NOMO-1 treated with DMSO at 0.1 percent for 48 hours (cell line): ENCODE data around the gene RGS6.
"Not testable (repeated sequence)": the region's sequence is repeated elsewhere in the genome, so short reads cannot be mapped to it uniquely, and the experiment has no call there.

Source experiments
- DNase-seq: peaks from one replicate; lab custom pipeline; 2025; ENCODE audit not compliant: unreplicated experiment; lab: John Stamatoyannopoulos, UW

RGS6 gene

GRCh38 chr14:72448212-72448611 lies 516.0 kb downstream of the RGS6 start:
- DNase-seq = no peak

DNA sequence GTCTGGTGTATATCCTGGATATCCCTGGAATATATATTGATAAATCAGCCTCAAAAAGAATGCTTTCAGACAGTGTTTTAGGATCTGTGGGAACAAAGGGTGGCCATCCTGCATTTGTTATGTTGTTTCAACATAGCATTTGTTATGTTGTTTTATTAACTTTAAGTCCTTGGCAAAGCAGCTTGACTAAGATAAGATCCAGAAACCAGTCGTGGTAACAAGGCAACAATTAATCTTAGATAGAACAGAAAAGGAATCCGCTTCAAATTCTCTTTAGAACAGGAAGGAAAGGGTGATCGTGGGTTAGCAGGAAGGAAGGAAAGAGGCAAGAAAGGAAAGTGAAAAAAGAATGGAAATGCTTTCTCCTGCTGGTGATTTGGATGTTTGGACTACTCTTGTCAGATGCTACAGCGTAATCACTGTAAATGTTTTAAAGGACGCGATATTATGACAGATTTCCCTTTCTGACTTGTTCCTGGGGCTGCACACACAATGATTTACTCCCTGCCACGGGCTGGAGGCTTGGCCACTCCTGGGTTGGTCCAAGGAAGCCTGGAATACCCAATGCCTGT lies 518.3 kb downstream of the RGS6 start:
- no peak for DNase-seq

- DNase-seq = peak; percentile 42
Measured at GRCh38 chr14:72451054-72451972, 519.1 kb downstream of the RGS6 start.

- DNase-seq = no peak
Measured at GRCh38 chr14:72452774-72453173, 520.5 kb downstream of the RGS6 start.

- no peak for DNase-seq
Measured at GRCh38 chr14:72454388-72455160, 522.3 kb downstream of the RGS6 start.

DNA sequence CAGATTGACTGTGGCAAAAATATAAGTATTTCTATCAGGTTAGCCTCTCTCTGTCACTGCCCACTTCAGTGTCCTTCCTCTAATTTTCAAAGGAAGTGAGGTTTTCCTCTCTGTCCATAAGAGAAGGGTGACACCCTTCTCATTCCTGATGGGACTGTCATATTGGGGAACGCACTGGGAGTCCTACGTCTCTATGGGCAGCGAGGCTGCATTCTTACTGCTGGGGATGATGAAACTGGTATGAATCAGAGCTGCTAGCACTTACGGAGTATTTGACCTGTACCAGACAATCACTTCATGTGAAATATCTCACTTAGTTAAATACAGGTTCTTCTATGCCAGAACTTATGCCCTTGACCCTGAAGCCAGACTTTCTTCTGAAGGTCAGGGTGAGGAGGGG lies 525.4 kb downstream of the RGS6 start:
- no peak for DNase-seq

DNA sequence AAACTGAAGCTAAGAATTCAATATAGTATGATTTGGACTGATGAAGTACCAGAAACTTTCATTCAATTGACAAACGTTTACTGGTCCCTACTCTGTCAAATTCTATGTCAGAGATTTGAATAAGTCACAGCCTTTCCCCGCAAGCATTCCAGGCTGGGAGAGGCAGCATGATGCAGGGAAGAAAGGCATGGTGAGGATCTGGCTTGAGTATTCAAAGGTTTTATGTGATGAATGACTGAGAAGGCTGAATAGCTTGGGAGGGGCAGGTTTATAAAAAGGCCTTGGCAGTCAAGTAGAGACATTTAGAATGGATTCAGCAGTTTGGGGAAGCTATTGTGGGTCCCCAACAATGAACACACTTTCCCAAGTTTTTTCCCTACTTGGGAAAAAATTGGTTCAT lies 529.8 kb downstream of the RGS6 start:
- DNase-seq = no peak

DNA sequence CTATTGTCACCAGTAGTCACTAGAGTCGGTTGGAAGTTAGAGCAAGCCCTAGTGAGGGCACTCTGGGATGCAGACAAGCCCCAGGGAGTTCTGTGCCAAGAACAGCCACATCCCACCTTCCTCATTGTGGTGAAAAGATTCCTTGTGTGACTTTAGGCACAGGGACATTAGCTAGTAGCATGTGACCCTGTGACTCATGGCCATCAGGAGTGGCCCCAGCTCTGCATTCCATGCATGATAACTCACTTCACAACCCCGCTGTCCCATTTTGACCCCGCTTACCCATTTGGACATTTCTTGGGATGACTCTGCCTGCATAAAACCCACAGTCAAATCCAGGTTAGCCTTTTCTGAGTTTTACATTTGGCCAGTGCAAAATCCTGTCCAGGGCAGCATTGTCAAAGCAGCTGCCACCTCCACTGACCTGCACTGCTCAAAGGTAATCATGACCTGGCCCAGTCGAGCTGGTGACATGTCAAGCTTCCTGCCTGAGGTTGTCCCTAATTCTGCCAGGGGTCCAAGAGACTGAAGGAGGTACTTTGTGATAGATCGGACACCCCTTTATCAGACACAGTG lies 531.1 kb downstream of the RGS6 start:
- DNase-seq = no peak

GRCh38 chr14:72464226-72464625 lies 532.0 kb downstream of the RGS6 start:
- DNase-seq = no peak

GRCh38 chr14:72466325-72466724 lies 534.1 kb downstream of the RGS6 start:
- DNase-seq = no peak

DNA sequence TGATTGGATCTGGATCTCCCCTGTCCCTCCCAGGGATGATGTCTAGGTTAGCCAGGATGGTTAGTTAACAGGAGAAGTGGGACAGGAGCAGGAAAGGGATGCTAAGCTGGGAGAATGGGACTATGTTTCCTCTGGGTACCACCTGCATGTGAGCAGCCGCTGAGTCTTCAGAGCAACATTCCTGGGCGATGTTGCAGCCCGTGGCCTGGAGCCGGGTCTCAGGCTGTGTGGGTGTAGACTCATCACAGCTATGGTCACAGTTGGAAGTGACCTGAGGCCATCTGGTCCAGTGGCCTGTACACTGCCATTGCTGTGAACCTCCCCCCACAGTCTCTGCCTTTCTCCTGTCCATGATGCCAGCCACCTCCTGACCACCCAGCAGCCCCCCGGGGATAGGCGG lies 539.1 kb downstream of the RGS6 start:
- DNase-seq = no peak

DNA sequence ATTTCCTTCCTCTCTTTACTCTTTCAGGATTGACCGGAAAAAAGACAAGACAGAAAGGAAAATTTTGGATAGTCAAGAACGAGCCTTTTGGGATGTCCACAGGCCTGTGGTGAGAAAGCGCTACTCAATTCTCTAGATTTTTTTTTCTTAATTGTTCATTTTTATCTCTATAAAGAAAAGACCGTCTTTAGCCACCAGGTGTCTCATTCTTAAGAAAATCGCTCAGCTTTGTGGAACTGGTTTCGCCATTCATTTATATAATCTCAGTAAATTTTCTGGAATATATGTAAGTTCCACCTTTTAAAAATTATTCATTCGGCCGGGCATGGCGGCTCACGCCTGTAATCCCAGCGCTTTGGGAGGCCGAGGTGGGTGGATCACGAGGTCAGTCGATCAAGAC lies 540.6 kb downstream of the RGS6 start:
- no peak for DNase-seq

GRCh38 chr14:72476657-72477499 lies 544.6 kb downstream of the RGS6 start:
- peak; percentile 84 for DNase-seq

DNA sequence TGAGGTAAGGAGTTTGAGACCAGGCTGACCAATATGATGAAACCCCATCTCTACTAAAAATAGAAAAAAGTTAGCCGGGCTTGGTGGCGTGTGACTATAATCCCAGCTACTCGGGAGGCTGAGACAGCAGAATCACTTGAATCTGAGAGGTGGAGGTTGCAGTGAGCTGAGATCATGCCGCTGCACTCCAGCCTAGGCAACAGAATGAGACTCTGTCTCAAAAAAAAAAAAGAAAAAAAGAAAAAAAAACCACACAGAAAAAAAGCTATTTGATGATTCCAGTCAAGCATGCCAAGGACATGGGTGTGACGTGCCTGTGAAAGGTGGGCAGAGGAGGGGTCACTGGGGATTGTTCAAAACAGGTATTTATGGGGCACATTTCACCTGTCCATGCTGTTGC lies 545.3 kb downstream of the RGS6 start:
- not testable (repeated sequence) for DNase-seq

DNA sequence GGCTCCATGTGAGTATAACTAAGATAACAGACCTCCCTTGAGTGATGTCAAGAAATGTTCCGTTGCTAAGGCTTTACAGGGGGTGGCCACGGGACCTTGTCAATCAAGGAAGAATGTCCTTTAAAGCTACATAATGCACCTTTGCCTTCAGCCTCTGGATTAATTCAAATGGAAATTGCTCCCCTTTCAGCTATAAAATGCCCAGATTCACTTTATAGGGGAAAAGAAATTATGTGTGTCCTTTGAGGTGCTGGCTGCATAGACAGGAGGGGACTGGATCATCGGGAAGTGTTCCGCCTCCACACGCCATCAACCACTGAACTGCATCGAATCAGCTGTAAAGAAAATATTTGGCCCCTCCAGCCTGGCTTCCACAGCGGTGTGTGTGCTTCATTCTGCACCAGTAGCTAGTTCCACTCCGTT lies 546.3 kb downstream of the RGS6 start:
- no peak for DNase-seq

DNA sequence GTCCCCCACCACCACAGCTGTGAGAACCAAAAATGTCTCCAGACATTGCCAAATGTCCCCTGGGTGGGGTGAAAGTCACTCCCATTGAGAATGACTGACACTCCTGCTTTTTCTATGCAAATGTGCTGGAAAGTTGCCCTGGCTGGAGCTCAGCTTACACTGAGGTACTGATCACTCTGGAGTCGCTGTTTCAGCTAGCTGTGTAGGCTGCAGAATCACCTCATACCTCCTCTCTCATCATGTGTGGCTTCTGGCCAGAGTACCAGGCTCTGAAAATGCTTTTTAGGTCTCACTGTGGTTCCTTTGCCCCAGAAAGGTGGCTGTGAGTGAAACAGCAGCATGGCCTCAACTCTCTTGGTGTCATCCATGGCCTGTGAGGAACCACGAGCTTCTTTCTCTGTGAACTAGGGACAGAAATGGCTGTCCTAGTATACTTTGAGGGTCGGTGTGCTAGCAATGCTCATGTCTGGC lies 547.3 kb downstream of the RGS6 start:
- DNase-seq = no peak

GRCh38 chr14:72480464-72481243 lies 548.4 kb downstream of the RGS6 start:
- DNase-seq = peak; percentile 19

GRCh38 chr14:72483311-72483710 lies 551.1 kb downstream of the RGS6 start:
- no peak for DNase-seq

DNA sequence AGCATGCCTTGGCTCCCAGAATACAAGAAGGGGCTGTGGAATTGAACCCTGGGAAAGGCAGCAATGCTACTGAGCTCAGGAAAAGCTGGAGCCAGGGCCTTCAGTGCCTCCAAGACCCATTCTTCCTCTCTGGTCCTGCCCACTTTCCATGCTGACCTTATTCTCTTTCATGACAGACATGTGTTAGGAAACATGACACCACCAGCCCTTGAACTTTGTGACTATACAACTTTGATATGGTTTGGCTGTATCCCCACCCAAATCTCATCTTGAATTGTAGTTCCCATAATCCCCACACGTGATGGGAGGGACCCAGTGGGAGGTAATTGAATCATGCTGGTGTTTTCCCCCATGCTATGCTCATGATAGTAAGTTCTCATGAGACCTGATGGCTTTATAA lies 553.5 kb downstream of the RGS6 start:
- no peak for DNase-seq

- DNase-seq = no peak
Measured at GRCh38 chr14:72488514-72488913, 556.3 kb downstream of the RGS6 start.
